Lower lobe of right lung (tissue), 2 donors: ENCODE measurements around the gene APOF. TPM values are rescaled to one million over a fixed set of nuclear protein-coding genes. Genes with fewer than 3 reads are reported as not detected.

ENCODE experiments used
- ATAC-seq, 2 donors: fragments of 200-7000 bp; cut with Tn5 transposase; one replicate each; pipeline ENCODE4 v1.9.1; 2020 to 2022; ENCODE audit warnings: mild to moderate bottlenecking in 2 of 2, moderate library complexity in 2 of 2
- DNase-seq: peaks from one replicate; pipeline ENCODE4 v3.0.0-alpha.2; 2020
- H3K27ac ChIP-seq: fragments of 200-600 bp; one replicate; pipeline ENCODE4 v1.8.0; 2022
- H3K27me3 ChIP-seq: fragments of 200-600 bp; one replicate; pipeline ENCODE4 v1.8.0; 2022; ENCODE audit warnings: low read depth
- H3K36me3 ChIP-seq: fragments of 200-600 bp; one replicate; pipeline ENCODE4 v1.8.0; 2022; ENCODE audit warnings: mild to moderate bottlenecking
- H3K4me1 ChIP-seq: fragments of 200-600 bp; one replicate; pipeline ENCODE4 v1.8.0; 2022
- H3K4me3 ChIP-seq: fragments of 200-600 bp; one replicate; pipeline ENCODE4 v1.8.0; 2022; ENCODE audit warnings: mild to moderate bottlenecking
- H3K9me3 ChIP-seq: fragments of 200-600 bp; one replicate; pipeline ENCODE4 v1.8.0; 2022
- CTCF ChIP-seq: fragments of 200-600 bp; IDR thresholded peaks from one replicate; pipeline ENCODE4 v1.8.0; 2022; ENCODE audit warnings: antibody characterized with exemption, mild to moderate bottlenecking
- intact Hi-C: fragments of 100-400 bp; cut with DNase I; formaldehyde crosslinking; loops from one replicate; pipeline ENCODE4 v1.11.0; 2022
- total RNA-seq: library from RNA; stranded (reverse); fragmentation: NEBNext Ultra II Directional; extraction: Animal tissue kit (Norgen Biotek cat#: 25700); gene quantifications from one replicate; pipeline ENCODE4 v1.2.1, GENCODE V29; 2021
- donor health status: DM: no; HTN: yes; CAD: no; lungs with severe emphysema.

The APOF gene
- total RNA-seq, 1 donor from 2014 or later, result not detected

DNA sequence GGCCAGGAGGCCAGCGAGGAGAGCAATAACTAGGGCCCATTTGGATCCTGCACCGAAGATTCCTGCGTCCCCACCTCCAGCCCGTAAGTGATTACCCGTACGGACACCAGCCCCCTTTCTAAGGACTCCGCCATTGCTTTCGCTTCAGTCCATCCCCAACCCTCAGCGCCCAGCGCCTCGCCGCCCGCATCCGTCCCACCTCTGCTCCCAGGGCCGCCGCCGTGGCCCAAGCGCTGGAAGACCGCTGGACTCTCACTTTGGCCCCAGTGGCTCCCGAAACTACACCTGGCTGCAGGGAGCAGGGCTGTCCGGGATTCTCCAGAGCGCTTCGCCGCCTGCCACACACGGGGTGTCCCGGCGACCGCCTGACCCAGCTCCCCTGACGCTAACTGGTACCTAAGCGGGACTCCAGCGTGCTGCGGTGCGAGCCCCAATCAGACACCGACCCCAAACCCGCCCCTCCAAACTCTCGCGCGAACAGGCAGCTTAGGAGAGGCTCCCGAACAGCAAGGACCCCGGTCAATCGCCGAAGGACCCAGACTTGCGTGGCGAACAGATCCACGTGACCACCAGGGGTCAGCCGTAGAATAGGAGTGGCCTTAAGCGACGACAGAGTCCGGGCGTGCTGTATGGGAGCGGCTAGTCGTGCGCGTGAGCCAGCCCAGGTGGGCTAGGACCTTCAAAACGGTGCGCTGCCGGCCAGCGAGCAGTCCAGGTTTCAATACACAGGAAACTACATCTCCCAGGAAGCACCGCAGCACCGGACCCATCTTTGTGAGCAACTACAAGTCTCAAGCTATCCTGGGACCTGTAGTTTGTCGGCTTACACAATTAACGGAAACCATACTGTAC, 46.8 kb downstream of the APOF start, which contains the start of gene CNPY2:
Gene CNPY2 (minus strand): TSS at position 367 of the 852 bp plus-strand sequence. CDS start 771 bp downstream, outside the sequence.
- peak; percentile 97 to 98 for ATAC-seq
- H3K9me3 ChIP-seq, result no peaks in the 10 kb centered on the region
- peak; percentile 98 for DNase-seq
- H3K4me1 ChIP-seq, result peaks cover 15% of the 10 kb centered on the region
- peak within 1 kb of the TSS; percentile 91 for H3K27ac ChIP-seq
- peaks cover 62% of the 10 kb centered on the region for H3K36me3 ChIP-seq
- H3K27me3 ChIP-seq, result no peaks in the 10 kb centered on the region
- H3K4me3 ChIP-seq, result peak within 1 kb of the TSS; percentile 96
- peak; percentile 22 for TF ChIP-seq CTCF
- intact Hi-C loops, result no loop called here

DNA sequence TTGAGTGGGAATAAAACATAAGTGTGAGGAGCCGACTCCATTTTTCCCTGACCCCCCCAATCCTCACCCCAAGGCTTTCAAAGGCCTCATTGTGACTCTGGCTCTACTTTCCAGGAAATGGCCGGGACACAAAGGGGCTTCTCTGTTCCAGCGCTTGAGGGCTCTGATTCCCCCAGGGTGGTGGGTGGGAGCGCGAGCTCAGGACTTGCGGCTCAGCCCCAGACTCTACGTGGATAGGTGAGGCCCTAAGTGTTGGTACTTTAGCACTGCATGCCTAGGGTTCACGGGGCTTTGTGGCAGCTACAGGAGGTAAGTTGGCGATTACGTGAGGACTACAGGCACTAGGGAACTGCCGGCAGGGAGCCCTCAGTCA, 47.4 kb downstream of the APOF start:
- Histone ChIP-seq H3K9me3 (no peaks in the 10 kb centered on the region), H3K4me3 (peak overlapping the region; percentile 96), H3K27ac (peak overlapping the region; percentile 91), H3K36me3 (peaks cover 62% of the 10 kb centered on the region), H3K4me1 (peaks cover 15% of the 10 kb centered on the region), H3K27me3 (no peaks in the 10 kb centered on the region)
- intact Hi-C loops, result no loop called here
- DNase-seq, result no peak
- peak in 1 of 2 donors; percentile 0 for ATAC-seq
- no peak for TF ChIP-seq CTCF

DNA sequence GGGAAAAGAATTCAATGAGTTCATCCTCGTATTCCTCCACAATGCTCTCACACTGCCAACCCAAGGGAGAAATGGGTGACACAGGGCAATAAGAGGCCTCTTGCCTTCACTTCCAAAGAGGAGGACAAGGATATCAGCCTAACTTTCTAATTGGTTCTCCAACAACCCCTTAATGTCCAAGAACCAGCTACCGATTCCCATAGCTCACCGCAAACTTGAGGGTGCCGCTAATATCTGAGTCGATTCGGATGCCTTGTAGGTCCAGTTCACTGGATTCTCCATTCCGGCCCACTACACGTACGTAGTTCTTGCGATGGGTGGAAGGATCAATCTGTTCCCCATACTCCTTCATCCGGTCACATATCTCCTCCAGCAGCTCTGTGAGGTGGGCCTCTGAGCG, 51.7 kb downstream of the APOF start:
- intact Hi-C loops, result no loop called here
- Histone ChIP-seq H3K4me3 (no peak overlapping the region), H3K27me3 (no peaks in the 10 kb centered on the region), H3K4me1 (peaks cover 9% of the 10 kb centered on the region), H3K36me3 (peaks cover 75% of the 10 kb centered on the region), H3K27ac (no peak overlapping the region), H3K9me3 (no peaks in the 10 kb centered on the region)
- ATAC-seq, result no peak
- no peak for DNase-seq
- TF ChIP-seq CTCF, result no peak

Other genes with a start within 250 kb of the APOF start
- gene RPL41, start 246.2 kb downstream of the APOF start, total RNA-seq, result 2,837 TPM
- gene ZC3H10, start 244.6 kb downstream of the APOF start, total RNA-seq, result 12.5 TPM
- gene ESYT1, start 234.6 kb downstream of the APOF start, total RNA-seq, result 114 TPM
- 21.4 TPM for gene MYL6B, start 210.3 kb downstream of the APOF start, total RNA-seq
- 1,292 TPM for gene MYL6, start 204.5 kb downstream of the APOF start, total RNA-seq
- gene SMARCC2, start 173.4 kb downstream of the APOF start, total RNA-seq, result 115 TPM
- gene RNF41, start 140.9 kb downstream of the APOF start, total RNA-seq, result 49.8 TPM
- 20.9 TPM for gene NABP2, start 138.5 kb downstream of the APOF start, total RNA-seq
- gene SLC39A5, start 132.8 kb downstream of the APOF start, total RNA-seq, result not detected
- 27.8 TPM for gene ANKRD52, start 104.5 kb downstream of the APOF start, total RNA-seq
- gene COQ10A, start 95.9 kb downstream of the APOF start, total RNA-seq, result 12.8 TPM
- gene CS, start 62.5 kb downstream of the APOF start, total RNA-seq, result 175 TPM
- 91.5 TPM for gene CNPY2, start 46.9 kb downstream of the APOF start, total RNA-seq
- 93.5 TPM for gene PAN2, start 28.9 kb downstream of the APOF start, total RNA-seq
- gene IL23A, start 24.0 kb downstream of the APOF start, total RNA-seq, result 0.56 TPM
- 213 TPM for gene STAT2, start 2.8 kb downstream of the APOF start, total RNA-seq
- 10.6 TPM for gene TIMELESS, start 86.6 kb upstream of the APOF start, total RNA-seq
- gene MIP, start 91.8 kb upstream of the APOF start, total RNA-seq, result not detected
- 3.1 TPM for gene SPRYD4, start 105.7 kb upstream of the APOF start, total RNA-seq
- 4.8 TPM for gene GLS2, start 125.3 kb upstream of the APOF start, total RNA-seq
- 129 TPM for gene RBMS2, start 159.0 kb upstream of the APOF start, total RNA-seq